Dermis microvascular lymphatic vessel endothelial cell (primary cell): ENCODE data around the gene ITIH5. TPM values are rescaled to one million over a fixed set of nuclear protein-coding genes. Genes with fewer than 3 reads are reported as not detected.

Experiments used
- DNase-seq, 2 donors: peaks; one replicate each; pipeline versions ENCODE4 v3.0.0 to v3.0.0-alpha.2; 2010; ENCODE audit warnings: low read depth in 2 of 2
- total RNA-seq: library from RNA; depleted of rRNA; stranded (reverse); fragments of >200 nt; gene quantifications from 2 replicates; pipeline ENCODE4 v1.2.1, GENCODE V29; 2014

The ITIH5 gene
- total RNA-seq, 1 donor from 2014 or later, result 0.26 TPM

- no peak for DNase-seq
These were observed 115.5 kb downstream of the ITIH5 start for GRCh38 chr10:7551289-7551688.

- no peak for DNase-seq
These were observed 116.8 kb downstream of the ITIH5 start for GRCh38 chr10:7550013-7550412.

DNA sequence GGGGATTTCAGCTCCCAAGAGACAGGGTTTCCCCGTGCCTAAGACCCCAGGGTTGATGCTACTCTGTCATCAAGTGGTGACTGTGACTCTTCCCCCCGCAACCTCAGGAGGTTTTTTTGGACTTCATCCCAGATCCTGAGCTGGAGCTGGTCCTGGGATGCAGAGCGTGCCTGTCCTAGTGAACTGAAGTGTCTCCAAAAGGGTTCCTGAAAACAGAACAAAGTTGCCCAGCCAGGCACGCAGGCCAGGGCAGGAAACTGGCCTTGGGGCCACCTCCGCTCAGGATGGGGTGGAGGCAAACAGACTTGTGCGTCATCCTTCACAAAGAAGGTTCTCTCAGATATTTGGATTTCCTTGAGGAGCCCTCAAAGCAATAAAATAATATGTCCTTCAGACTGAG is 118.9 kb downstream of the ITIH5 start:
- DNase-seq, result no peak

DNA sequence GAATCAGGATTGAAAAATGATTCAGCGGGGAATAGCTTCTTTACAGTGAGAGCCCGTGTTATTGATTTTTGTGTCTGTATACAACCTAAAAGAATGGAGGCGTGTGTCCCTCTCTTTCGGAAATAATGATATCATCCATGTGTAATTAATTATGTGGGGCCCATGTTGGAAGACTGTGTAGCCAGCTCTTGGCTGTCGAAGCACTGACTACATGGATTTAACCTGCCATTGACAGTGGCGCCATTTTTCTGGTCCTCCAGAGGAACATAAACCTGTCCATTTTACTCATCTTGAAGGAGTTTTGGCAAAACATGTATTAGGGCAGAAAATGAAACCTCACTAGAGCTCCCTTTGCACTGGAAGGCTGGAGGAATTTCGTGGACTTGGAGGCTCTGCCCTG is 119.6 kb downstream of the ITIH5 start:
- DNase-seq, result no peak

GRCh38 chr10:7546385-7546967 is 120.3 kb downstream of the ITIH5 start:
- DNase-seq, result no peak

DNA sequence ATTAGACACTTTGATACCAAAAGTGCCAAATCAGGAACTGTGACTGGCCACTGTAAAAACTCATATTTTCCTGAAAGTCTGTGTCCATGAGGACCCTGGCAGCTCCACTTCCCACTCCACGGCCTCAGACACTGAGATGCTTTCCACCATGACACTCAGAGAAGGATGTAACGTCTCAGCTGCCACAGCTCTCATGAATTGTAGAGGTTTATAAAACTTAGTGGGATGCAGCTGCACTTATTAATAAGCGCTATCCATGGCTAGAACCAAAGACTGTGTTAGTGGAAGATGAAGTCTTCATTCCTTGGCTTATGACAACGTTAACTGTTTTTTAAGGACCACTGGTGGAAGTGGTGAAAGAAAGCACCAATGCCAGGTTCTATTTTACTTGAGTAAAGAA is 121.0 kb downstream of the ITIH5 start:
- DNase-seq, result no peak

GRCh38 chr10:7545261-7545660 is 121.5 kb downstream of the ITIH5 start:
- no peak for DNase-seq

DNA sequence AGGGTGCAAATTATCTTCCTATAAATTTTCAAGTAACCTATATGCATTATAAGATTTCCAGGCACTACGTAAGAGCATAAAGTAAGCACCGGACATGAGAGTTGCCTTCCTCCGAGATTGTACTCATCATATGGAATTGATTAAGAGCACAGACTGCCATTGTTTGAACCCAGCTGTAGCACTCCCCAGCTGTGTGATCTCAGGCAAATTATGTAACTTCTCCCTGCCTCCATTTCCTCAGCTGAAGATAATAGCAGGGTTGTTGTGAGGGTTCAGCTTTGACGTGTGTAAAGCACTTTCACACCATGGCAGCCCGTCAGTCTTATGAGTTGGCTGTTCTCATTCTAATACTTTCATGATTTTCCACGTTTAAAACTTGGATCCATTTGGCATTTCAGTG is 122.6 kb downstream of the ITIH5 start:
- no peak for DNase-seq

GRCh38 chr10:7542189-7542914 is 124.4 kb downstream of the ITIH5 start:
- DNase-seq, result no peak

DNA sequence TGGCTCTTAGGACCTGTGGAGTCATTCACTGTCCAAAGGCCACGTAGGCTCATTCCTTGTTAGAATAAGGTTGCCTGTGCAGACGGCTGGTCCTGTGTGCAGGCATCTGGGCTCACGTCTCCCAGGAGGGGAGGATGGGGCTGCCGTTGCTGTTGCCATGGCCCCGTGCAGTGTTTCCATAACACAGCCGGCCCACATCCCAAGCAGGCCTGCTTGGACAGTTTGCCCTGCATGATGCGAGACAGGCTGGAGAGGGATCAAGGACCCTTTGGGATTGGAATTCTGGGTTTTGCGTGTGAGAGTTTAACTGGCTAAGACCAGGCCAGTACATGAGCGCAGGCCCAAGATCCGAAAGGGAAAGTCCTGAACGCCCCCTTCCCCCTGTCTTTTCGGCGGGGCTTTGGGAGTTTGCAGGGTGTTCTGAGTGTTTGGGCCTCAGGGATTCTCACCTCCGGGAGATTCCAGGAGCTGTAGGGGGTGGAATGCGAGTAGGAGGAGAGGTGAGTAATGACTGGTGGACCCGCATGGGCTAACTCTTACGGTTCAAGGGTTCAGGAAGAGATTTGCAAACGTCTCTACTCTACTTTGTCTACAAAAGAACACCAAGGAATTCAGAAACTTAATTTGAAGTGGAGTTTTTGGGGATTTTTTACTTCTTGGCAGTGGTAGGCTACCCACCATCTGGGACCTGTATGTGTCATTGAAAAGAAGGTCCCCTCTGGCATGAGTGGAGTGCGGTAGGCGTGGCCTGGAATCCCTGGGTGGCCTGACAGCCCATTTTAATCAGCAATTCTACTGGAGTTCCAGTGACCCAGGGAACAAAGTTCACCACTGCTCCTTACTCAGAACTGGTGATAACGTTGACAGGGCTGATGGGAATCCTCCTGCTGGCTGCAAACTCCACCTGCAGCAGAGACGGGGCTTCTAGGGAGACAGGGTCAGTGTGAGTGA is 125.4 kb downstream of the ITIH5 start:
- DNase-seq, result no peak

DNA sequence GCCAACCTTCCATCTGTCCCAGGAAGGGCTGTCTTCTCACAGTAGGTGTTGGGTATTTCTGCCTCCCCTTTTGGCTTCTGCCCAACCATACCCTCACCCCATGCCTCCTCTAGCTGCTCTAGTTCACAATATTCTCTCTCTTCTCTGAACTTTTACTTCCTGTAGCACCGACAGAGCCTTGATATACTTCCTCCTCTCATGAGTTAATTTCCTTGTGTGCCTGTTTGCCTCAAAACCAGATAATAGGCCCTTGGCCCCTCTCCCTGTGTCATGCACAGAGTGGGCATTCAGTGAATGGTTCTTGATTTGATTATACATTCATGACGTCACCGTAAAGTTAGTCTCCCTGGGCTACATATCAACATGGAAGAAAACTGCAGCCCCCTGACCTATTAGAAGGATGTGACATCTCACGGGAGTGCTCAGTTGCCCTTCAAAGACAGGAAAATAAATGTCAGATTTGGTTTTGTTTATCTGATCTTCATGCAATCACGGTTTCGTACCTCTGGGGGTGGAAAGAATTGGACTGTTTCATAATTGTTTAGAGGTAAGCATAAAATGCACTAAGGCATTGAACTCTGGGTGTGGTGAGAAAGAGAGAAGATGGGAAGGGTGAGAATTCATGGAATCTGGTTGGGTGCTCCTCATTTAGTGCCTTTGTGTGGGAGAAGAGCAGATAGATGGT is 127.7 kb downstream of the ITIH5 start:
- DNase-seq, result no peak

- DNase-seq, result no peak
These were observed 129.6 kb downstream of the ITIH5 start for GRCh38 chr10:7537126-7537525.

DNA sequence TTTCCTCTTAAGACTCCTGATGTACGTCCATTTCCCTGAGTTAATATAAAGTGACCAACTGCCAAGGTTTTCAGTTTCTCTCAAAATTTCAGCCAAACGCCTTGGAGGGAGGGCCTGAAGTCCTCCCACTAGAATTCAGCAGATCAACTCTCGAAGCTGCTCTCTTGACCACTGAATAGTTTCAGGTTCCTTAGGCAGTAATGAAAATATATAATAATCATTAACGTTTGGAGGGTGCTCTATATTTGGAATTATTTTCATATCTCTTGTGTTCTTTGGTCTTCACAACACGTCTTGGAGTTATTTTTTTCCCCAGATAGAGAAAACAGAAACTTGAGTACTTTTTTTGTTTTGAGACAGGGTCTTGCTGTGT is 132.3 kb downstream of the ITIH5 start:
- no peak for DNase-seq

- no peak for DNase-seq
These were observed 132.9 kb downstream of the ITIH5 start for GRCh38 chr10:7533657-7534479.

DNA sequence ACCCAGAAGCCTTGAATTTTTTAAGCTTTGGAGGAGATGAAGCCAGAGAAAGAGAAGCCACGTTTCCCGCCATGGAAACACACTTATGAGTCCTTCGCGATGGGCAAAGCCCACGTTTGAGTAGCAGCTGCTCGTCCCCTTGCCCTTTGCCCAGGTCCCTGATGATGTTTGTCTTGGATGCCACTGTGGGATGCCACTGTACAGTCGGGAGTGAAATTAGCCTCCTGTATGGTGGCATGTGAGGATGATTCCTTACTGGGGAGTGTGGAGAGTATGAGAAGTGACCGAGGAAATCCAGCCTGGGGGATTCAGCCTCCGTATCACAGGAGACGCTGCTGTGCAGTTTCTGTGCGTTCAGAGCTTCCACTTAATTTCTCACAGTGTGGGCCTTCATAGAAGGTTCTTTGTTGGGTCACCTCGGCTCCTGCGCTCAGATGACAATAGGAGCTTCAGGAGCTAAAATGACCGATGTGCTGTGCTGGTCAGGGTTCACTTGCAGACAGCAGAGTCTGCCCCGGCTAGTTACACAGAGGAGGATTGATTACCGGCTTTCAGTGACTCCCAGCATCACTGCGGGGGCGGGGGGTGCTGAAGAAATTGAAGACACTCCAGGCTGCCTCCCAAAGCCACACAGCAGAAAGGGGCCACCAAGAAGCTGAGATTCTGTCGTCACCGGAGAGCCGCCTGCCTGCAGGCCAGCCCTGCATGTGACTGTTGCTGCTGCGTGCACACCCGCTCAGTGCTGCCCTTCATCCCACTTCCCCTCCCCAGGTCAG is 133.9 kb downstream of the ITIH5 start:
- DNase-seq, result no peak

GRCh38 chr10:7529638-7530037 is 137.1 kb downstream of the ITIH5 start:
- DNase-seq, result peak in 1 of 2 donors; percentile 25

DNA sequence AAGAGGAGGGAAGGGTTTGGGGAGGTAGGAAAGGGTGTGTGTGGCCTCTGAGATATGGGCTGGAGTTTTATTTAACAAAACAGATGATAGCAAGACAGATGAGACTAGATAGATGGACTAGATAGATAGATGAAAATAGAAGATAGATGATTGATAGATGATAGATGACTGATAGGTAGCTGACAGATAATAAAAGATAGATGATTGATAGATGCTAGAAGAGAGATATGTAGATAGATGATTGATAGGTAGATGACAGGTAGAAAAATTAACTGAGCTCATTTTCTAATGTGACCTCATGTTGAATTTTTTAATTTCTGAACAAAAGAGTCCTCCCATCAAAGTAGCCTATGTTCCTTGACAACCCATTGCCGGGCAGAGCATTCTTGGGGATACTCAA is 139.3 kb downstream of the ITIH5 start:
- no peak for DNase-seq

DNA sequence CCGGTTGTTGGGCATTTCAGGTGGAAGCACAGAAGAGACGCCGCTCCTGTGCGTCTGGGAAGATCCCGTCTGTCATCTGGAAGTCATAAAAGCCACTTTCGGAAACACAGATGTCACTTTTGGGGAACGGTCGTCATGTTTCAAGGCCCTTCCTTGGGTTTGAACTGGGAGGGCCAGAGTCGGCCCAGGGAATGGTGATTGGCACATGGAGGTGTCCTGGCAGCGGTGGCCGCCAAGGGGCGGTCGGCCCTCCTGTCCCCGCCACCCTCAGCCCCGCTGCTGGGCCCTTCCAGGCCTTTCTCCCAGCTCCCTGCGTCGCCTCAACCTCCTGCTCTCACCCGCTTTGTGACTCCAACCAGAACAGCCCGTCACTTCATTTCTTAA is 140.8 kb downstream of the ITIH5 start:
- DNase-seq, result no peak

DNA sequence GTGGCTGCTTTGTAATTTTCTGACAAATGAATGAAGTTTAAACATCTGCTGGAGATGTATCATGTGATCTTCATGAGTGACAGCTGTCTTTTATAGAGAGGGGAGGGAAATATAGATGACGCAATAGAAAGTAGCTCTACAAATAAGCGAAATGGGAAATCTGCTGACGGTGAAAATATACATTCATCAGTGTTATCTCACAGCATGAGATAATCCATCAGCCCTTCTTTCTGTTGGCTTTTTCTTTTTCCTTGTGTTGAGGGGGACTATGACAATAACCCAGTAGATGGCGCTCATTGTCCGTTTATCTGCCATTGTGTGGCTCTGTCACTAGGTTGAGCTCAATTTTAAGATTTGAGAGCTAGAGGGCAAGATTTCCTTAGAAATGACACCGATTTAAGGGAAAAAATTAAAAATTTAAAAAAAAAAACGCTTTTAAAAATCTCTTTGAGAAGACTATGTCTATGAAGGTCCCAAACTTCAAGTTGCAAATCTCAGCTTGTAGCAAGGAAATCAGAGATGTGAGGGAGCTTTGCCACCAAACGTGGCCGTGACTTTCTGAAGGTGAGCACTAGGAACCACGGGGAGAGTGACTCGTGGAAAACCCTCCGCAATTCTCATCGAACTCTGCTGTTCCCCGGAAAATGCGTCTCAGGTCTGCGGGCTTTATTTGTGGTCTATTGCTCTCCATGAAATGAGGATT is 141.3 kb downstream of the ITIH5 start:
- DNase-seq, result peak; percentile 52 to 64

GRCh38 chr10:7523656-7524055 is 143.1 kb downstream of the ITIH5 start:
- DNase-seq, result no peak
